Stimulated activated CD4-positive, alpha-beta T cell treated with anti-CD3 and anti-CD28 coated beads, Interleukin-15, amount 100 ng/mL, for 48 hours (primary cell): ENCODE measurements around the gene PLEKHM1.

Source experiments
- DNase-seq, 2 donors: peaks; one replicate each; pipeline ENCODE4 v3.0.0-alpha.2; 2020; ENCODE audit warnings: low read depth in 2 of 2

Gene PLEKHM1

GRCh38 chr17:45398800-45399199 lies 91.7 kb downstream of the PLEKHM1 start:
- DNase-seq = no peak

- DNase-seq = no peak
Measured at GRCh38 chr17:45397796-45398195, 92.7 kb downstream of the PLEKHM1 start.

GRCh38 chr17:45396496-45397205 lies 93.9 kb downstream of the PLEKHM1 start:
- DNase-seq = no peak

- no peak for DNase-seq
Measured at GRCh38 chr17:45395569-45396415, 94.7 kb downstream of the PLEKHM1 start.

- DNase-seq = no peak
Measured at GRCh38 chr17:45394913-45395568, 95.5 kb downstream of the PLEKHM1 start.

- no peak for DNase-seq
Measured at GRCh38 chr17:45394564-45394912, 96.0 kb downstream of the PLEKHM1 start.

GRCh38 chr17:45394091-45394490 lies 96.4 kb downstream of the PLEKHM1 start:
- no peak for DNase-seq

GRCh38 chr17:45393411-45393810 lies 97.1 kb downstream of the PLEKHM1 start:
- no peak for DNase-seq

GRCh38 chr17:45391918-45392317 lies 98.6 kb downstream of the PLEKHM1 start:
- no peak for DNase-seq

GRCh38 chr17:45391291-45391690 lies 99.2 kb downstream of the PLEKHM1 start:
- DNase-seq = no peak

- no peak for DNase-seq
Measured at GRCh38 chr17:45389354-45389753, 101.2 kb downstream of the PLEKHM1 start.

GRCh38 chr17:45388604-45389325 lies 101.8 kb downstream of the PLEKHM1 start:
- DNase-seq = no peak

GRCh38 chr17:45387739-45388138 lies 102.8 kb downstream of the PLEKHM1 start:
- DNase-seq = no peak

GRCh38 chr17:45386178-45386577 lies 104.3 kb downstream of the PLEKHM1 start:
- DNase-seq = no peak
